SK-N-DZ (cell line): ENCODE data around the gene EIF2S1.
"Not testable (repeated sequence)": the region's sequence is repeated elsewhere in the genome, so short reads cannot be mapped to it uniquely, and the experiment has no call there.

ENCODE experiments used
- DNase-seq: peaks from one replicate; pipeline ENCODE4 v3.0.0-alpha.2; 2015; ENCODE audit warnings: low spot score

The EIF2S1 gene

GRCh38 chr14:67410313-67410712 is 50.2 kb downstream of the EIF2S1 start:
- no peak for DNase-seq

GRCh38 chr14:67411370-67411769 is 51.2 kb downstream of the EIF2S1 start:
- DNase-seq, result no peak

DNA sequence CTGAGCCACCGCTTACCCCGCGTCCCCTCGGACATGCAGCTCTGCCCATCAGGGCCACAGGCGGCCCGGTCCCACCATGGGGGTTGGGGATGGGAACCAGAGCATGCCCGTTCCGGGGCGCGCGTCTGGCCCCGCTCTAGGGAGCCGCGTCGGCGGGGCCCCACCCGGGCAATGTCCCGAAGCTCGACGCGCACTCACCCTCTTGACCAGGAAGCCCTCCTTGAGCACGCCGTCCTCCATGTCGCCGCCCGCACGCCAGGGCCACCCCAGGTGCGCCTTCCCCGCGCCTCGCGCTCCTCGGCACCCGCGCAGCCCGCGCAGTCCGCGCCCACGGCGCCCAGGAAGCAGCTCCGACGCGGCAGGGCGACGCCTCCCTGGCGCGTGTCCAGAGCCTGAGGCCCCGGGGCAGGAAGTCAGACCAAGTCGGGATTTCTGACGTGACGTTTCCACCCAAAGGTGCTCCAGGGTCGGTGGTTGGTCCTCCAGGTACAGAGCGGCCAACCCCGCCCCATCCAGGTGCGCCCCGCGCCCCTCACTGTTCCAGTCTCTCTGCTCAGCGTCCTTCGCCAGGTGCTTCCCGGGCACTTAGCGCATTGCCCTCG is 51.8 kb downstream of the EIF2S1 start, which contains the start of gene PLEK2:
Gene PLEK2, minus strand, starts transcription at position 346 of the 602 bp plus-strand sequence. Its CDS starts 106 bp downstream, at position 240.
- DNase-seq, result no peak

GRCh38 chr14:67413806-67414769 is 54.0 kb downstream of the EIF2S1 start:
- no peak for DNase-seq

- DNase-seq, result not testable (repeated sequence)
These were observed 55.5 kb downstream of the EIF2S1 start for GRCh38 chr14:67415610-67416009.

GRCh38 chr14:67416085-67416484 is 56.0 kb downstream of the EIF2S1 start:
- DNase-seq, result no peak

GRCh38 chr14:67416810-67417209 is 56.7 kb downstream of the EIF2S1 start:
- DNase-seq, result no peak

DNA sequence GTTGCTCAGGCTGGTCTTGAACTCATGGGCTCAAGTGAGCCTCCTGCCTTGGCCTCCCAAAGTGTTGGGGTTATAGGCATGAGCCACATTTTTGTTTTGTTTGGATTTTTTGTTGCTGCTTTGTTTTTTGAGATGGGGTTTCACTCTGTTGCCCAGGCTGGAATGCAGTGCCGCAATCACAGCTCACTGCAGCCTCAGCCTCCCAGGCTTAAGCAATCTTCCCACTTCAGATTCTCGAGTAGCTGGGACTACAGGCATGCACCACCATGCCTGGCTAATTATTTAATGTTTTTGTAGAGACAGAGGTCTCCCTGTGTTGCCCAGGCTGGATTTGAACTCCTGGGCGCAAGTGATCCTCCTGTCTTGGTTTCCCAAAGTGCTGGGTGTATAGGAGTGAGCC is 57.5 kb downstream of the EIF2S1 start:
- no peak for DNase-seq

DNA sequence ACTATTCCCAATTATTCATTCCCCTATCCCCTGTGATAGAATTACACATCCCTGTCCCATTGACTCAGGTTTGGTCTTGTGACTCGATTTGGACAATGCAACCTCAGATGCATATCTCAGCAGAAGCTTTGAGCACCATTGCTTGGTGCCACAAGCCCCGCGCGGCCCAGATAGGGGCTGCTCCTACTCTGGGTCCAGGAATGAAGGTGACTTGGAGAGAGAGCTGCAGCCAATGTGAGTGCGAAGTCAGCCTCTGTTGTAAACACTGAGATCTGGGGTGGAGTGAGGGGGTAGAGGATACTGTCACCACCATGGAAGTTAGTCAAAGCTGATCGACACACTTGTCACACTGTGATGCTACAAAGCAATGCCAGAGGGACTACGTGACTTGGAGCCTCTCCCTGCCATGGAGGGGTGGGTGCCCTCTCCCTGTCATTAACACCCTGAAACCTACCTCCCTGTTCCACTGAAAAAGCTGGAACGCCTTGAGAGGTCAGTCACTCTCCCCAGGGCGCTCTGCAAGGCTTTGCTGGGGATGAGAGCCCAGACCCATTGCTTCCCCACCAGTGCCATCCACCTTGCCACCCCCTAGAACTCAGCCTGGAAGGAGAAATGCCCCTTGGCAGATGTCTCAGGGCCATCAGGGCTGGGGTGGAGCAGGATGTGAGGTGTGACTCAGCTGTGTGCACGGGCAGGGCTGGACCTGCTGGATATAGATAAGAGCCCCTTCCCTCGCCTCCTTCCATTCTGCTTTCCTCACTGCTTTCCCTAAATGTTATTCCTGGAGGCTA is 58.5 kb downstream of the EIF2S1 start:
- DNase-seq, result no peak

- DNase-seq, result no peak
These were observed 60.1 kb downstream of the EIF2S1 start for GRCh38 chr14:67420102-67420739.

DNA sequence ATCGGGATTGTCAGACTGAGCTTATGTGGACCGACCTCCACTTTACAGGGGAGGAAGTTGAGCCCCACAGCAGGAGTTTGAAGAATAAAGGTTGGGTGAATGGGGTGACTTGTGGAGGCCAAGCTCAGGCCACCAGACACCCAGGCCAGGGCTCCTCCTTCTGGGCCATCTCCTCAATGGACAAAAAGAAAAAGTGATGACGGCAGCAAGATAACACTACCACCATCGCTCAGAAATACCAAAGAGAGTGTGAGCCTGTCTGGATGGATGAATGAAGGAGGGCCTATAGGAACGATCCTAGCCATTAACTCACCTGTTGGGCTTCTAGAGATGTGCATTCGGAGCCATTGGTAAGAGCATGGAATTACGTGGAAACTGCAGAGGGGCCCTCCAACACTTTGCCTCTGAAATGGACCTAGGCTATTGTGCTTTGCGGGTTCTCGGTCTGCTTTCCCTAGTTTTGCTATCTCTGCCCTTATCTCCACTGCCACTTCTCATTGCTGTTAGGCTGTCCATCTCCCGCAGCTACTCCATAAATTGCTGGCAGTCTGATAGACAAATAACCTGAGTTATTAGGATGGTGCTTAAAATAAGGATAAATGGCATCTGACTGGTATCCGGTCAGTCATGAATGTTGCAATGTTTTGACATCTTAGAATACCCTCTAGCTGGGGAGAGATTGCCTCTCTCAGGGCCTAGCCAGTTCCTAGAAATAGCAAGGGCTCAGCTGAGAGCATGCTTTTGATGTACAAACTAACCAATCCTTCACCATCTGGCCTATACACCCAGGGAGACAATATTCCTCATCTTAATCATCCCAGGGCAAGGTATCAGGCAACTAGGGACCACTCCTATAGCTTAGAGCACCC is 61.5 kb downstream of the EIF2S1 start:
- no peak for DNase-seq

DNA sequence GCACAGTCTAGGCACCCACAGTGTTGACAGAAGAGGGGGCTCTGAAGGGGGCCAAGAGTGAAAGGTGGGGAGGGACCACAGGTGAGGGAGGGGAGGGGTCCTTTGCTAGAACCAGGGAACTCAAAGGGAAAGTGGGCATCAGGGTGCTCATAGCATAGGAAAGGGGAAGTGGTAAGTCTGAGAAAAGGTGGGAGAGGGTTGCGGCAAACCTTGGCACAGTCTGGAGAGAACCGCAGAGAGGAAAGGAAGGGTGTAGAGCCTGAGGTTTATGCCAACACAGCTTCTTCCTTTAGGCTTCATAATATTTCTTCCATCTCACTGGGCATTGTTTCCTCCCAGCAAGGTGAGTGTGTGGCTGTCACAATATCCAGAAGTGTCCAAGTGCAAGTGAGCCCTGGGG is 63.3 kb downstream of the EIF2S1 start:
- DNase-seq, result no peak

- no peak for DNase-seq
These were observed 64.4 kb downstream of the EIF2S1 start for GRCh38 chr14:67424539-67424938.

- no peak for DNase-seq
These were observed 65.5 kb downstream of the EIF2S1 start for GRCh38 chr14:67425608-67426007.

GRCh38 chr14:67426161-67426560 is 66.0 kb downstream of the EIF2S1 start:
- DNase-seq, result no peak

DNA sequence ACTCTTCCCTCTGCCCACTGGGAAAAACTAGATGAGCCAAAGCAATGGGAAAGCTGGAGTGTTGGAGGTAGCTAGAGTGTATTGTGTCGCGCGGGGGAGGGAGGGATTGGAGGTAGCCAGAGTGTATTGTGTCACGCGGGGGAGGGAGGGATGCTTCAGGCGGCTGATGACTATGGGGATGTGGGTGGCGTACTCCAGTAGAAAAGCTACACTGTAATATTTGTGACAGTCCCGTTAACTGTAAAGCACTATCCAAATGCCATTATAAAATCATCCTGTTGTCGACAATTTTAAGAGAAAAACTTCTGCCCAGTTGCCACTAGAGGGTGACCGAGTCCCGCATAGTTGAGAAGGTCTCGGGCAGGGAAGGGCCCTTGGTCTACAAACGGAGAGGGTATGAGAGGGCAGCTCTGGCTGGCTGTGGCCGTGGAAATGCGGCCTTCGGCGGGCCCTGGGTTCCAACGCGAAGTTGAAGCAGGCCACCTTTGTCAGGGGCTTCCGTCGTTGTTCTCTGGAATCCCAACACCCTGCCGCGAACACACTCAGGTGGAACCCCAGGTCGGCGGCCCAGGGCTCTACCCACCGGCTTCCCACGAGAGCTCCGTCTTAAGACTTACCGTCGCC is 67.0 kb downstream of the EIF2S1 start:
- peak; percentile 75 for DNase-seq

DNA sequence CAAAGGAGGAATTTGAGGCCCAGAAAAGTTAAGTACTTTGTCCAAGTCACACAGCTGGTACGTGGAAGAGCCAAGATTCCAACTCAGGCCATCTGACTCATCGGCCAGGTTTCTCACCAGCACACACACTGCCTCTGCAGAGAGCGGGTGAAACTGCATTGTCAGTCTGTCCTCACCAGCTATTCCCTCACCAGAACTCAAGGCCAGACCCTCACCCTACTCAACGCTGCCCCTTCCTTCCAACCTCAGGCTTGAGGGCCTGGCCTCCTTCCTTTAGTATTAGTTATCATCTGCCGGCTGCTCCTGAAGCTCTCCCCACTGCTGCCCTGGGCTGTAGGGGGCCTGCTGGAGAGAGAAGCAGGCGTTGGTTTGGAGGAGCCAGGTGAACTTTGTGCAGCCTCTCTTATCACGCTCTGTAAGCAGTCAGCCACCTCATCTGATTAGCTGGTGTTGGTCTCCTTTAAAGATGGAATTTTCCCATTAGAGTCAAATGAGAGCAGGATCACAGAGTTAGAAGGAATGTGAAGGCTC is 68.4 kb downstream of the EIF2S1 start:
- no peak for DNase-seq

GRCh38 chr14:67429510-67430205 is 69.5 kb downstream of the EIF2S1 start:
- DNase-seq, result no peak

- DNase-seq, result no peak
These were observed 72.0 kb downstream of the EIF2S1 start for GRCh38 chr14:67432050-67432564.
